Testis (tissue), 2 donors: ENCODE measurements around the gene CHST13.

Experiments used
- POLR2A ChIP-seq: fragments of 450-650 bp; IDR thresholded peaks from one replicate; pipeline ENCODE4 v1.6.1; 2017; ENCODE audit warnings: antibody characterized with exemption, mild to moderate bottlenecking, moderate library complexity
- TF ChIP-seq, protein P1 (sequence below), 3 experiments: fragments of 450-650 bp in 2 of 3; fragments of 200-600 bp in 1 of 3; sonication (generic) in 1 of 3; IDR thresholded peaks; one replicate each; pipeline ENCODE4 v1.5.1; 2016 to 2019; ENCODE audit warnings: antibody characterized with exemption in 3 of 3, mild to moderate bottlenecking in 2 of 3, moderate library complexity in 1 of 3

GRCh38 chr3:126571078-126571477 lies 47.1 kb downstream of the CHST13 start:
- TF ChIP-seq, protein P1, sequence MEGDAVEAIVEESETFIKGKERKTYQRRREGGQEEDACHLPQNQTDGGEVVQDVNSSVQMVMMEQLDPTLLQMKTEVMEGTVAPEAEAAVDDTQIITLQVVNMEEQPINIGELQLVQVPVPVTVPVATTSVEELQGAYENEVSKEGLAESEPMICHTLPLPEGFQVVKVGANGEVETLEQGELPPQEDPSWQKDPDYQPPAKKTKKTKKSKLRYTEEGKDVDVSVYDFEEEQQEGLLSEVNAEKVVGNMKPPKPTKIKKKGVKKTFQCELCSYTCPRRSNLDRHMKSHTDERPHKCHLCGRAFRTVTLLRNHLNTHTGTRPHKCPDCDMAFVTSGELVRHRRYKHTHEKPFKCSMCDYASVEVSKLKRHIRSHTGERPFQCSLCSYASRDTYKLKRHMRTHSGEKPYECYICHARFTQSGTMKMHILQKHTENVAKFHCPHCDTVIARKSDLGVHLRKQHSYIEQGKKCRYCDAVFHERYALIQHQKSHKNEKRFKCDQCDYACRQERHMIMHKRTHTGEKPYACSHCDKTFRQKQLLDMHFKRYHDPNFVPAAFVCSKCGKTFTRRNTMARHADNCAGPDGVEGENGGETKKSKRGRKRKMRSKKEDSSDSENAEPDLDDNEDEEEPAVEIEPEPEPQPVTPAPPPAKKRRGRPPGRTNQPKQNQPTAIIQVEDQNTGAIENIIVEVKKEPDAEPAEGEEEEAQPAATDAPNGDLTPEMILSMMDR (IDR thresholded peaks at IDR 0.05): no peak
- TF ChIP-seq POLR2A: no peak
